ENCODE data around the gene RAB23. TPM values are rescaled to one million over a fixed set of nuclear protein-coding genes. Genes with fewer than 3 reads are reported as not detected.

RAB23 gene
- total and polyA plus RNA-seq, 8 donors, result 14.0 to 27.3 (median 24.4) TPM

DNA sequence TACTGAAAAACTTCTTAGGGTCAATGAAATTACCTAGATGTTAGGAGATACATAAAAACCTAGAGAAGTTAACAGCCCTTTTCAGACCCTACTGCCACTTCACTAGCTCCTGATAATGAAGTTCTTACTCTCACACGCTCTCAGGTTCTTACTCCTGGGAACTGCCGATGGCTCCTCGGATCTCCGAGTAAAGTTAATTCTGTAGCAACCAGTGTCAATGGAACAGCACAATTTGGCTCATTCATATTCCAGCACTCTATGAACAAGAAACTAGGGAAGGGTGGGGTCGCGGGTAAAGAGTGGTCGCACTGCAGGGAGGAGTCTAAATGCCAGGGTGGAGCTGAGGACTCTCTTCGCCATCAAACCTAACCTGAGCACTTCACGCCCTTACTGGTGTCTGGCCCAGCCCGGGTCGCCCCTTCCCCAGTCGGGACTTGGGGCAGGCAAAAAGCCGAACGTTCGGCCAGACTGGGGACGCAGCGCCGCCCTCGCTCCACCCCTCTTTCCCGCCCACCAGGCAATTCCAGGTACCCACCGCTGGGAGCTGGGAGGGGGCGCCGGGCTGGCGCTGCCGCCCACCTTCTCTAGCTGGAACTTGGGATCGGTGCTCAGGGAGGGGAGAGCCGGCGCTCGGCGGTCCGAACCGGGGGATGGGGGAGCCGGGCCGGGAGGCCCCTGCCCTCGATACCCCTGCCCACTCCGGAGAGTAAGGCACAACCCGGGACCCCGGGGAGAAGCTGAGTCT, 744 bp downstream of the RAB23 start:
- Histone ChIP-seq H3K4me3 (peak overlapping the region; percentile 91 to 98), H3K9me3 (no peaks in the 10 kb centered on the region), H3K27ac (peak overlapping the region; percentile 78 to 94), H3K4me1 (peaks cover 3 to 9% of the 10 kb centered on the region in 2 donors), H3K36me3 (no peaks in the 10 kb centered on the region), H3K27me3 (peaks cover 0 to 4% of the 10 kb centered on the region in 2 donors)
- intact Hi-C loops (cut with DNase I), result no loop called here
- TF ChIP-seq, protein P1, sequence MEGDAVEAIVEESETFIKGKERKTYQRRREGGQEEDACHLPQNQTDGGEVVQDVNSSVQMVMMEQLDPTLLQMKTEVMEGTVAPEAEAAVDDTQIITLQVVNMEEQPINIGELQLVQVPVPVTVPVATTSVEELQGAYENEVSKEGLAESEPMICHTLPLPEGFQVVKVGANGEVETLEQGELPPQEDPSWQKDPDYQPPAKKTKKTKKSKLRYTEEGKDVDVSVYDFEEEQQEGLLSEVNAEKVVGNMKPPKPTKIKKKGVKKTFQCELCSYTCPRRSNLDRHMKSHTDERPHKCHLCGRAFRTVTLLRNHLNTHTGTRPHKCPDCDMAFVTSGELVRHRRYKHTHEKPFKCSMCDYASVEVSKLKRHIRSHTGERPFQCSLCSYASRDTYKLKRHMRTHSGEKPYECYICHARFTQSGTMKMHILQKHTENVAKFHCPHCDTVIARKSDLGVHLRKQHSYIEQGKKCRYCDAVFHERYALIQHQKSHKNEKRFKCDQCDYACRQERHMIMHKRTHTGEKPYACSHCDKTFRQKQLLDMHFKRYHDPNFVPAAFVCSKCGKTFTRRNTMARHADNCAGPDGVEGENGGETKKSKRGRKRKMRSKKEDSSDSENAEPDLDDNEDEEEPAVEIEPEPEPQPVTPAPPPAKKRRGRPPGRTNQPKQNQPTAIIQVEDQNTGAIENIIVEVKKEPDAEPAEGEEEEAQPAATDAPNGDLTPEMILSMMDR (IDR thresholded peaks at IDR 0.05), result peak; percentile 43 to 49
- ATAC-seq (peak; percentile 89), DNase-seq (peak; percentile 64 to 91 (median 81))

DNA sequence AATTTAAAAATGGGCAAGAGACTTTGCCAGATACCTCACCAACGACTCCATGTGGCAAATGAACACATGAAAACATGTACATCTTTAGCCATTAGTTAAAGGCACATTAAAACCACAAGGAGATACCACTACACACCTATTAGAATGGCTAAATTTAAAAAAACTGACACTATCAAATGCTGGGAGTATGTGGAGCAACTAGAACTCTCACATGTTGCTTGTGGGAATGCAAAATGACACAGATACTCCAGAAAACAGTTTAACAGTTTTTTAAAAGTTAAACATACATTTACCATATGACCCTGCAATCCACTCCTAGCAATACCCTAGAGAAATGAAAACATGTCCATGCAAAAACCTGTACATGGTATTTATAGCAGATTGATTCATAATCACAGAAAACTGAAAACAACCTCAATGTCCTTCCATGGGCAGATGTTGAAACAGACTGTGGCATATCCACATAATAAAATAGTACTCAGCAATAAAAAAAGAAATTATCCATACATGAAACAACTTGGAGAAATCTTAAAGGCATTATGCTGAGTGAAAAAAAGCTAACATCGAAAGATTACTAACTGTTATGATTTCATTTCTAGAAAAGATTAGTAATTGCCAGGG, 1.9 kb downstream of the RAB23 start:
- no peaks in the 10 kb centered on the region for H3K36me3 ChIP-seq
- DNase-seq, result no peak
- intact Hi-C loops (cut with DNase I), result no loop called here

DNA sequence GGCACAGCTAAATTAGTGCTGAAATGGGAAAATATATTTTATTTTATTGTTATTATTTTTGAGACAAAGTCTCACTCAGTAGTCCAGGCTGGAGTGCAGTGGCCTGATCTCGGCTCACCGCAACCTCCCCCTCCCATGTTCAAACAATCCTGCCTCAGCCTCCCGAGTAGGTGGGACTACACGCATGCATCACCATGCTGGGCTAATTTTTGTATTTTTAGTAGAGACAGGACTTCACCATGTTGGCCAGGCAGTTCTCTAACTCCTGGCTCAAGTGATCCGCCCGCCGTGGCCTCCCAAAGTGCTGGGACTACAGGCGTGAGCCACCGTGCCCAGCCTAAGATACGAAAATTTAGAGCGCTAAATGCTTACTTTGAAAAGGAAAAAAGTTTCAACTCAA, 4.8 kb downstream of the RAB23 start:
- ATAC-seq, result no peak
- intact Hi-C loops (cut with DNase I), result no loop called here
- H3K27ac ChIP-seq, result no peak overlapping the region
- TF ChIP-seq, protein P1 (IDR thresholded peaks at IDR 0.05), result no peak
- no peaks in the 10 kb centered on the region for H3K27me3 ChIP-seq
- peaks cover 0 to 3% of the 10 kb centered on the region in 2 donors for H3K4me1 ChIP-seq
- H3K9me3 ChIP-seq, result no peaks in the 10 kb centered on the region
- peak in 1 of 4 donors; percentile 40 for DNase-seq
- no peak overlapping the region for H3K4me3 ChIP-seq
- no peaks in the 10 kb centered on the region for H3K36me3 ChIP-seq

More for the DNA sequence above, 1.9 kb downstream of the RAB23 start:
- Histone ChIP-seq H3K27me3 (peaks cover 0 to 4% of the 10 kb centered on the region in 2 donors), H3K4me3 (no peak overlapping the region), H3K9me3 (no peaks in the 10 kb centered on the region), H3K4me1 (peaks cover 3 to 9% of the 10 kb centered on the region in 2 donors), H3K27ac (no peak overlapping the region)
- TF ChIP-seq, protein P1 (IDR thresholded peaks at IDR 0.05), result no peak
- ATAC-seq, result no peak

DNA sequence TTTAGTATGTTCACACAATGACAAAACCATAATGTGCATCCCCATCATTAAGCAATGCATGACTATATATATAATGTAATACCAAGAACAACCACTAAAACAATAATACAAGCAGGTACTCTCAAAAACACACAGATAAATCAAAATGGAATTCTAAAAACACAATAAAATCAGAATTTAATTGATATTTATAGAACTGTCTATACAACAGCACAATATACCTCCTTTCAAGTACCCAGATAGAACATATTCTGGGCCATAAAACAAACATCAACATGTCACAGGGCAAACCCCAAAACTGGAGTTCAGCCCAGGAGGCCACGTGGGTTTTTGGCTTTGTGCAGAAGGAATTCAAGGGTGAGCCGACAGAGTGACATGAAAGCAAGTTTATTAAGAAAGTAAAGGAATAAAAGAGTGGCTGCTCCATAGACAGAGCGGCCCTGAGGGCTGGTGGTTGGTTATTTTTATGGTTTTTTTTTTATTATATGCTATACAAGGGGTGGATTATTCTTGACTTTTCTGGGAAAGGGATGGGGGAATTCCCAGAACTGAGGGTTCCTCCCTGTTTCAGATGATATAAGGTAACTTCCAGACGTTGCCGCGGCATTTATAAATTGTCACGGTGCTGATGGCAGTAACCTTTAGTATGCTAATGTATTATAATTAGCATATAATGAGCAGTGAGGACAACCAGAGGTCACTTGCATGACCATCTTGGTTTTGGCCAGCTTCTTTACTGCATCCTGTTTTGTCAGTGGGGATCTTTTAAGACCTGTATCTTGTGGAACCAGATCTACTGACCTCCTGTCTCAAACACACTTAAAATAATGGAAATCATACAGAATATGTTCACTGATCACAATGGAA, 5.6 kb downstream of the RAB23 start:
- no peak overlapping the region for H3K4me3 ChIP-seq
- no peaks in the 10 kb centered on the region for H3K27me3 ChIP-seq
- intact Hi-C loops (cut with DNase I), result no loop called here
- peaks cover 0 to 3% of the 10 kb centered on the region in 2 donors for H3K4me1 ChIP-seq
- TF ChIP-seq, protein P1 (IDR thresholded peaks at IDR 0.05), result no peak
- no peaks in the 10 kb centered on the region for H3K9me3 ChIP-seq
- no peak overlapping the region for H3K27ac ChIP-seq
- H3K36me3 ChIP-seq, result no peaks in the 10 kb centered on the region
- ATAC-seq (no peak), DNase-seq (no peak)

All from left lung (tissue), 10 donors.